Muscle of leg (tissue), 11 donors: ENCODE data around the gene CFAP52. TPM values are rescaled to one million over a fixed set of nuclear protein-coding genes. Genes with fewer than 3 reads are reported as not detected.

Source experiments
- DNase-seq: peaks from one replicate; pipeline ENCODE4 v3.0.0; 2013
- H3K27ac ChIP-seq: one replicate; pipeline ENCODE4 v1.5.1; 2013; ENCODE audit warnings: mild to moderate bottlenecking, low read length, control low read depth
- H3K27me3 ChIP-seq: one replicate; pipeline ENCODE4 v1.6.1; 2013; ENCODE audit warnings: low read length; ENCODE audit not compliant: control insufficient read depth, insufficient read depth
- H3K36me3 ChIP-seq: one replicate; pipeline ENCODE4 v1.6.1; 2013; ENCODE audit warnings: low read length; ENCODE audit not compliant: control insufficient read depth, insufficient read depth
- H3K4me1 ChIP-seq: one replicate; pipeline ENCODE4 v1.6.1; 2013; ENCODE audit warnings: low read length; ENCODE audit not compliant: control insufficient read depth, insufficient read depth
- H3K4me3 ChIP-seq: one replicate; pipeline ENCODE4 v1.5.1; 2013; ENCODE audit warnings: low read length, control low read depth
- H3K9me3 ChIP-seq: replicated peaks from 2 replicates; pipeline ENCODE4 v1.6.1; 2013; ENCODE audit warnings: low read depth, low read length; ENCODE audit not compliant: control insufficient read depth
- WGBS: methylation state at CpG from one replicate; pipeline ENCODE4 v1.1.5; 2013; ENCODE audit warnings: missing lambda C conversion rate; ENCODE audit not compliant: insufficient coverage; 5-methylcytosine and 5-hydroxymethylcytosine counted together
- polyA plus RNA-seq, 8 donors: library from polyadenylated mRNA; unstranded; fragments of 120-200 nt; gene quantifications; one replicate each; pipeline versions ENCODE4 v1.2.1 to v1.2.3, GENCODE V29; 2013; ENCODE audit warnings: inconsistent platforms in 1 of 8, low replicate concordance in 1 of 8; ENCODE audit not compliant: insufficient read length in 8 of 8, insufficient read depth in 1 of 8
- total RNA-seq: library from RNA; stranded (reverse); fragments of 120-200 nt; gene quantifications from one replicate; pipeline ENCODE4 v1.2.4, GENCODE V29; 2013

CFAP52 gene
- total and polyA plus RNA-seq, 9 donors = 0.10 to 1.4 (median 0.17) TPM; not detected in 2

DNA sequence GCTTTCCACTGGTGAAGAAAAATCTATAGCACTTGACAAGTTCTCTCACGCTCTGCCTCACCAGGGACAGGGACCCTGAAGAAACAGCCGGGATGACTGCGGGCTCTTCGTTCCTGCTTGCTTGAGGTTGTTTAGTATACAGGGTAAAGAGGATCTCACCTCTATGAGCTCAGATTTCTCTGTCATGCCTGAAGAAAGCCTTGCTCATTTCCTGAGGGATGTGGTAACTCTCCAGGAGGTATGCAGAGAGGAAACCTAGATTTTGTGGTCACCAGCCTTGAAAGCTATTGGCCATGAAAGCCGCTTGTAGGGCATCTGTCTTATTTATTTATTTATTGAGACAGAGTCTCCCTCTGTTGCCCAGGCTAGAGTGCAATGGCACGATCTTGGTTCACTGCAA, 92.1 kb downstream of the CFAP52 start:
- H3K27me3 ChIP-seq = peaks cover 3% of the 10 kb centered on the region
- WGBS = no CpG with 5 or more reads among the region's 6 CpGs
- DNase-seq = no peak
- no peaks in the 10 kb centered on the region for H3K36me3 ChIP-seq
- no peaks in the 10 kb centered on the region for H3K4me1 ChIP-seq
- H3K9me3 ChIP-seq = peaks cover 4% of the 10 kb centered on the region
- no peak overlapping the region for H3K27ac ChIP-seq
- H3K4me3 ChIP-seq = no peak overlapping the region

DNA sequence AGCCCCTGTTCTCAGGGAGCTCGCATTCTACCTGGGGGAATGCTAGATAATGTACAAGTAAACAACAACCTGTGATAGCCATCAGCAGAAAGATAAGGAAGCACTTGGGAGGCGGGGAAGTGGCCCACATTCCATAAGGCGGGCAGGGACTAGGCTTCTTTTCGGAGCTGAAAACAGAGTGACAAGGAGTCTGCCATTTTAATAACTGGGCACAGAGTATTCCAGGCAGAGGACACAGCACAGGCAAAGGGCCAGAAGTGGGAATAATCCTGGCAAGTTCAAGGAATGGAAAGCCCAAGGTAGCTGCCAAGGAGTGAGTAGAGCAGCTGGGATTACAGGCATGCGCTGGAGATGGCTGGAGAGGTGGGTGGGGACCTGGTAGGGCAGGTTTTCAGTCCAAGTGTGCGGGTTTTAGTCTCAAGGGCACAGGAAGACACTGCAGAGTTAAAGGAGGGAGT, 93.1 kb downstream of the CFAP52 start:
- 76% methylated on average over 5 of the region's 6 CpGs for WGBS
- Histone ChIP-seq H3K27me3 (peaks cover 3% of the 10 kb centered on the region), H3K27ac (no peak overlapping the region), H3K9me3 (peaks cover 4% of the 10 kb centered on the region), H3K4me1 (no peaks in the 10 kb centered on the region), H3K36me3 (no peaks in the 10 kb centered on the region), H3K4me3 (no peak overlapping the region)
- DNase-seq = no peak

DNA sequence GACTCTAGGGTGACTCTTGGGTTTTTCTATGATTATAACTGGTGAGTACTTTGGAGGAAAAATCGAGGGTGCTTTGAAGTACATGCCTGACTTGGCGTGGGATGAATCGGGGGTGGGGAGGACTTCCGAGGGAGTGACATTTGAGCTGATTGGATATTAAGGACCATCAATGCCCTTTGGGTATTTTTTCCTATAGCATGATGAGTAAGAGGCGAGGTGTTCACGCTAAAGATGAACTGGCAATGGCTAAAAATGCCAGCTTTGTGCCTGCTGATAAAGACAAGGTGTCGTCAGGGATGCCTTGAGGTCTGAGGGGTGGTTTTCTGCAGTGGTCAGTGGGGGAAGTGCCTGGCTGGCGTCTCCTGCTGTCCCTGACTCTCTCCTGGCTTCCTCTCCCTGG, 94.2 kb downstream of the CFAP52 start:
- H3K27me3 ChIP-seq = peaks cover 3% of the 10 kb centered on the region
- H3K9me3 ChIP-seq = peaks cover 3% of the 10 kb centered on the region
- no peak overlapping the region for H3K4me3 ChIP-seq
- H3K27ac ChIP-seq = no peak overlapping the region
- no peaks in the 10 kb centered on the region for H3K36me3 ChIP-seq
- no peaks in the 10 kb centered on the region for H3K4me1 ChIP-seq
- 60% methylated on average over 8 of the region's 8 CpGs for WGBS
- DNase-seq = no peak

DNA sequence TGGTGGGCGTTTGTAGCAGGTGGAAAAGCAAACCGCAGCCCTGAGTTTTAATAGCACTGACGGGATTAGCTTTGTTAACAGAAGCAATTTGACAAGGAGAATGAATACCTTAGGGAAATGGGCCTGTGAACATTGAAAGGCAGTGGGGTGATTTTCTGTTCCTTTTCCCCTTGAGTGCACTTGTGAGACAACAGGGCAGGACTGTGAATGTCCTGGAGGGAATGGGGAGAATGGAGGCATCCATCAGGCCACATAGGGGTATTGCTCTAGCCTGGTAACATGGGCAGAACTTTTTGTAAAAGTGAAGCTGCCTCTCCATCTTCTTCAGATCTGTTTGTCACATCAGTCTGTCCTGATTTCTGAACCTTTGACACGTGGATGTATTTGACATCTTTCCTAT, 95.1 kb downstream of the CFAP52 start:
- H3K9me3 ChIP-seq = no peaks in the 10 kb centered on the region
- no peak for DNase-seq
- H3K36me3 ChIP-seq = no peaks in the 10 kb centered on the region
- 47% methylated on average over 3 of the region's 4 CpGs for WGBS
- H3K27me3 ChIP-seq = peaks cover 3% of the 10 kb centered on the region
- H3K4me1 ChIP-seq = no peaks in the 10 kb centered on the region
- no peak overlapping the region for H3K4me3 ChIP-seq
- H3K27ac ChIP-seq = no peak overlapping the region

DNA sequence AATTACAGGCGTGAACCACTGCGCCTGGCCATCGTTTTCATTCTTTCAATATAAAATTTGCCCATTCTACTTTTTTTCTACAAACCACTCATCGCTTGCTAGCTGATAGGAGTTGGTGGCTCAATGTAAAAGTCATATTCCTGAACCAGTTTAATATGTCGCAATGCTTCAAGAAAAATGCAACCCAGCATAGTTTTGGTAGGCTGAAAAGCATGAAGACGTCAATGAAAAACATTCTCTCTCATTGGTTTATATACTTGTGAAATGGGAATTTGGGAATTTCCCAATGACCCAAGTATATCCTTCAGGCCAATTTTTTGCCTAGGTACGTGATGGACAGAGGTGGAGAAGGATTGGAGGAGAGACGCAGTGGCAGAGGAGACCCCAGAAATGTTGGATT, 95.8 kb downstream of the CFAP52 start:
- H3K27ac ChIP-seq = no peak overlapping the region
- no peaks in the 10 kb centered on the region for H3K4me1 ChIP-seq
- no peak overlapping the region for H3K4me3 ChIP-seq
- 60% methylated on average over 1 of the region's 8 CpGs for WGBS
- DNase-seq = no peak
- H3K36me3 ChIP-seq = no peaks in the 10 kb centered on the region
- peaks cover 3% of the 10 kb centered on the region for H3K27me3 ChIP-seq
- H3K9me3 ChIP-seq = no peaks in the 10 kb centered on the region

GRCh38 chr17:9672691-9673090, 96.2 kb downstream of the CFAP52 start:
- Histone ChIP-seq H3K4me3 (no peak overlapping the region), H3K9me3 (no peaks in the 10 kb centered on the region), H3K27me3 (peaks cover 3% of the 10 kb centered on the region), H3K27ac (no peak overlapping the region), H3K36me3 (no peaks in the 10 kb centered on the region), H3K4me1 (no peaks in the 10 kb centered on the region)
- 77% methylated on average over 6 of the region's 6 CpGs for WGBS
- DNase-seq = no peak

DNA sequence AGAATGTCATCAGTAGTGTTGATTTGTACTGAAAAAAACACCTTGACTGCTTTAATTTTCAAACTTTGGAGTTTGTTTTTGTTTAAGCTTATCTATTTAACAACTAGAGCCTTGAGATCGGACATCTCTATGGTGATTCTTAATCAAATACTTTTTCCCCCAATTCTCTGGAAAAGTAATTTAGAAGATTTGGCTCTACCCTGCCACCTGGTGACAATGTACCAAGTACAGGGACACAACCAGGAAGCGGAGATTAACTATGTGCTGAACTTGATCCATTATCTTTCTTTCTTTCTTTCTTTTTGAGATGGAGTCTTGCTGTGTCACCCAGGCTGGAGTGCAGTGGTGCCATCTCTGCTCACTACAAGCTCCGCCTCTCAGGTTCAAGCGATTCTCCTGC, 99.6 kb downstream of the CFAP52 start:
- Histone ChIP-seq H3K4me1 (no peaks in the 10 kb centered on the region), H3K4me3 (no peak overlapping the region)
- no CpG with 5 or more reads among the region's 4 CpGs for WGBS

DNA sequence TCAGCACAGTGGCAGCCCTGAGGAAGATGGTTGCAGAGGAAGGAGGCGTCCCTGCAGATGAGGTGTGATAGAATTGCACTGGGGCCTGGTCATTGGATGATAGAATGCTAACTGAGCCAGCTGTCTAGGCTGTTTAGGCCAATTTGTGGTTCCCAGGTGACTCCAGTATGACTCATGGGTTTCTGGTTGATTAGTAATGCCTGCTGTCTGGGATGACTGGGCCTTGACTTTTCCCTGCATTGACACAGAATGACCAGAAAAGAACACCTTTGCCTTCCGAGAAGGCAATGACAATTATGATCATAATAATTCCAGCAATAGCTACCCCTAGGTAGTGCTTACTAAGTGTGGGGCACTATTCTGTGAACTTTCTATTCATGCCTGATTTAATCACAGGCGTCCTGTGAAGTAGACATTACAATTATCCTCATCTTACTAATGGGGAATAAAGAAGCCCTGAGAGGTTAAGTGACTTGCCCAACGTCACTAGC, 100.4 kb downstream of the CFAP52 start:
- Histone ChIP-seq H3K4me3 (no peak overlapping the region), H3K27me3 (no peaks in the 10 kb centered on the region), H3K4me1 (no peaks in the 10 kb centered on the region), H3K36me3 (no peaks in the 10 kb centered on the region), H3K27ac (no peak overlapping the region), H3K9me3 (peaks cover 9% of the 10 kb centered on the region)
- 88% methylated on average over 1 of the region's 4 CpGs for WGBS
- DNase-seq = no peak

More for the DNA sequence above, 99.6 kb downstream of the CFAP52 start:
- Histone ChIP-seq H3K9me3 (peaks cover 9% of the 10 kb centered on the region), H3K27me3 (no peaks in the 10 kb centered on the region), H3K36me3 (no peaks in the 10 kb centered on the region), H3K27ac (no peak overlapping the region)
- peak; percentile 8 for DNase-seq

- no peak for DNase-seq
- H3K9me3 ChIP-seq = peaks cover 9% of the 10 kb centered on the region
- no peaks in the 10 kb centered on the region for H3K4me1 ChIP-seq
- H3K27me3 ChIP-seq = no peaks in the 10 kb centered on the region
- H3K36me3 ChIP-seq = no peaks in the 10 kb centered on the region
- 66% methylated on average over 7 of the region's 7 CpGs for WGBS
- no peak overlapping the region for H3K4me3 ChIP-seq
- H3K27ac ChIP-seq = no peak overlapping the region
Observed at GRCh38 chr17:9677411-9677810, 101.0 kb downstream of the CFAP52 start.

- Histone ChIP-seq H3K36me3 (no peaks in the 10 kb centered on the region), H3K4me1 (no peaks in the 10 kb centered on the region), H3K27me3 (no peaks in the 10 kb centered on the region), H3K27ac (no peak overlapping the region), H3K9me3 (peaks cover 9% of the 10 kb centered on the region), H3K4me3 (no peak overlapping the region)
- DNase-seq = no peak
- 50% methylated on average over 2 of the region's 4 CpGs for WGBS
Observed at GRCh38 chr17:9677896-9678295, 101.5 kb downstream of the CFAP52 start.
